Neural crest cell (in vitro differentiated cells): ENCODE measurements around the gene SVIL. TPM values are rescaled to one million over a fixed set of nuclear protein-coding genes. Genes with fewer than 3 reads are reported as not detected.

ENCODE experiments used
- DNase-seq: peaks from one replicate; pipeline ENCODE4 v3.0.0; 2021; ENCODE audit warnings: low read depth, mixed read lengths, low spot score
- H3K27ac Mint-ChIP-seq: one replicate; pipeline ENCODE4 v1.8.0; 2021; ENCODE audit warnings: mild to moderate bottlenecking, mixed read lengths; ENCODE audit not compliant: unreplicated experiment
- H3K27me3 Mint-ChIP-seq: 2 replicates; pipeline ENCODE4 v1.8.0; 2021; ENCODE audit warnings: low read depth, mild to moderate bottlenecking, mixed read lengths
- H3K36me3 Mint-ChIP-seq: 2 replicates; pipeline ENCODE4 v1.8.0; 2021; ENCODE audit warnings: low read depth, mild to moderate bottlenecking, mixed read lengths
- H3K4me1 Mint-ChIP-seq: 2 replicates; pipeline ENCODE4 v1.8.0; 2021; ENCODE audit warnings: mixed read lengths
- H3K4me3 Mint-ChIP-seq: one replicate; pipeline ENCODE4 v1.8.0; 2021; ENCODE audit warnings: mild to moderate bottlenecking, mixed read lengths
- H3K9me3 Mint-ChIP-seq: 2 replicates; pipeline ENCODE4 v1.8.0; 2021; ENCODE audit warnings: mixed read lengths
- total RNA-seq: library from RNA; stranded (reverse); gene quantifications from 2 replicates; pipeline ENCODE4 v1.2.1, GENCODE V29; 2021
- TF ChIP-seq, protein P1 (sequence below): fragments of 200-600 bp; sonication (generic); conservative IDR thresholded peaks from 2 replicates; pipeline ENCODE4 v1.5.0; 2021; ENCODE audit warnings: antibody characterized with exemption, mild to moderate bottlenecking

Gene SVIL
- total RNA-seq, 1 donor from 2014 or later = 57.5 TPM

DNA sequence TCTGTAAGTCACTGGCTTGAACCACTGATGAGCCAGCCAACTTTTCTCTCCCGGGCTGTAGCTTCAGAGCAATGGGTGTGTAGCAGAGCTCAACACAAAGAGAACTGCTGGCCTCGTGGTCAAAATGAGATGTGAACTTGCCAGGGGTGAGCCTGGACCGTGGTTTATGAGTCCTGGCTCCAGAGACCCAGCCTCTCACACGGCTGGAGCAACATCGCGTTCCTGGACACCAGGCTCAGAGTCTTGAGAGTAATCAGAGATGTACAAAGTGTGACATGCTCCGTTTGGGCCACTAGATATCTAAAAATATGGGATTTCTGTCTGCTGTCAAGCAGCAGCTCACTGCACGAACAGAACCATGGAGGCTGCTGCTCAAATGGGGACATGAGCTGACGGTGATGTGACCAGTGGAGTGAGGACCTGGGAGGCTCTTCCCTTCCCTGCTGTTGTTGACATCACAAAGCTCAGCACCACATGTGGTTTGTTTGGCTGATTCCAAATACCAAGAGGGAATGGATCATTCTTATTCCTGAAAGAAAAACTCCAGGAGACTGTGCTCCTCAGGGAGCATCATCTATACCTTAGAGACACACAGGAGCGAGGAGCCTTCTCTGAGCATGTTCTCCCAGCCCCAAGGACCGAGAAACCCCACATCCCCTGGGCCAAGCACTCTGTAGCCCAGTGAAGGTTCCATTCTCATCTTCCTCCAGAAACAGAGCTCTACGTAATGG is 9.2 kb upstream of the SVIL start:
- no peaks in the 10 kb centered on the region for H3K9me3 Mint-ChIP-seq
- TF ChIP-seq, protein P1, sequence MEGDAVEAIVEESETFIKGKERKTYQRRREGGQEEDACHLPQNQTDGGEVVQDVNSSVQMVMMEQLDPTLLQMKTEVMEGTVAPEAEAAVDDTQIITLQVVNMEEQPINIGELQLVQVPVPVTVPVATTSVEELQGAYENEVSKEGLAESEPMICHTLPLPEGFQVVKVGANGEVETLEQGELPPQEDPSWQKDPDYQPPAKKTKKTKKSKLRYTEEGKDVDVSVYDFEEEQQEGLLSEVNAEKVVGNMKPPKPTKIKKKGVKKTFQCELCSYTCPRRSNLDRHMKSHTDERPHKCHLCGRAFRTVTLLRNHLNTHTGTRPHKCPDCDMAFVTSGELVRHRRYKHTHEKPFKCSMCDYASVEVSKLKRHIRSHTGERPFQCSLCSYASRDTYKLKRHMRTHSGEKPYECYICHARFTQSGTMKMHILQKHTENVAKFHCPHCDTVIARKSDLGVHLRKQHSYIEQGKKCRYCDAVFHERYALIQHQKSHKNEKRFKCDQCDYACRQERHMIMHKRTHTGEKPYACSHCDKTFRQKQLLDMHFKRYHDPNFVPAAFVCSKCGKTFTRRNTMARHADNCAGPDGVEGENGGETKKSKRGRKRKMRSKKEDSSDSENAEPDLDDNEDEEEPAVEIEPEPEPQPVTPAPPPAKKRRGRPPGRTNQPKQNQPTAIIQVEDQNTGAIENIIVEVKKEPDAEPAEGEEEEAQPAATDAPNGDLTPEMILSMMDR = no peak
- no peak overlapping the region for H3K4me3 Mint-ChIP-seq
- H3K27ac Mint-ChIP-seq = no peak overlapping the region
- no peak for DNase-seq
- peaks cover 8% of the 10 kb centered on the region for H3K36me3 Mint-ChIP-seq
- H3K27me3 Mint-ChIP-seq = no peaks in the 10 kb centered on the region
- H3K4me1 Mint-ChIP-seq = peaks cover 31% of the 10 kb centered on the region

DNA sequence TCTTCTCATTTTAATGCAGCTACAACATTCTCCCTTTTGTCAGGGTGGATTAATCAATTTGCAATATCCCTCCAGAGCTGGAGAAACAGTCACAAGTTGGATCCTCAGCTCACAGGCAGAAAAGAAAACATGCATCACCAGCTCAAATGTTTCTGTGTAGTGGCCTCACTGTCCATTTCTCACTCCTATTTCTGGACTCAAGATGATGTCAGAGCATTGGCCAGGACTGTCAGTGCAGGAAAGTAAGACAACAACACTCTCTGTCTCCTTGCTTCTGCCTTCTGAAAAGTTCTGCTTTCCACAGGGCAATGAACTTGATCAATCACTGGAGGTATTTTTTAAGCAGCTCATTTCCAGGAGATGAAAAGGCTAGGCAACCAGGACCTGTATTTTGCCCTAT is 8.2 kb upstream of the SVIL start:
- H3K9me3 Mint-ChIP-seq = no peaks in the 10 kb centered on the region
- peaks cover 8% of the 10 kb centered on the region for H3K36me3 Mint-ChIP-seq
- H3K27ac Mint-ChIP-seq = peak overlapping the region; percentile 67
- no peak overlapping the region for H3K4me3 Mint-ChIP-seq
- peaks cover 21% of the 10 kb centered on the region for H3K4me1 Mint-ChIP-seq
- no peaks in the 10 kb centered on the region for H3K27me3 Mint-ChIP-seq
- TF ChIP-seq, protein P1 = no peak
- no peak for DNase-seq

DNA sequence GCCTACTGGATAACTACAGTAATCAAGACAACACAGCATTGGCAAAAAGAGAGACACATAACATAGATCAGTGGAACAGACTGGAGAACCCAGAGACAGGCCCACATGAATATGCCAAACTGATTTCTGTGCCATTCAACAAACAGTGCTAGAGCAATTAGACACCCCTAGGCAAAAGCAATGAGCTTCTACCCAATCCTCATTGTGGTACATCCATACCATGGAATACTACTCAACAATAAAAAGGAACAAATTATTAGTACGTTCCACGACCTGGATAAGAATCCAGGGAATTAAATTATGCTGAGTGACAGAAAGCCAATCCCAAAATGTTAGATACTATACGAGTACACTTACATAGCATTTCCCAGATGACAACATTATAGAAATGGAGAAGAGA is 2.8 kb upstream of the SVIL start:
- TF ChIP-seq, protein P1 = no peak
- peaks cover 4% of the 10 kb centered on the region for H3K9me3 Mint-ChIP-seq
- no peaks in the 10 kb centered on the region for H3K27me3 Mint-ChIP-seq
- no peak overlapping the region for H3K4me3 Mint-ChIP-seq
- H3K36me3 Mint-ChIP-seq = peaks cover 14% of the 10 kb centered on the region
- no peak for DNase-seq
- peaks cover 28% of the 10 kb centered on the region for H3K4me1 Mint-ChIP-seq
- no peak overlapping the region for H3K27ac Mint-ChIP-seq

DNA sequence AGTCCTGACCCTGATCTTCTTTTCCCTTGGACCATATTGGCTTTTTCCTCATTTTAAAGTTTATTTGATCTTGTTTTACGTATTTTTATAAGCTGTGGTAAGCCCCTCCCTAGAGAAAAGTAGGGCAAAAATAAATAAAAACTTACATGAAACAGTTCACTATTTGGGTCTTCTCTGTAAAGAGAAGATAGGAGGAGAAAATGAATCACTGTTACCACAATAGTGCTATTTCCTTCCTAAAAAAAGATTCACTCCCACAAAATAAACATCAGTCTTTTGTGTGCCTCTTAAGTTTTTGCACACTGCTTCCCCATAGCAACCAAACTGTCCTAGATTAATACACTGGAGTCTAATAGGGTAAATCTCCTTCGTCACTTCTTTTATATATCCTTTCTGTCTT is 1.4 kb upstream of the SVIL start:
- peaks cover 4% of the 10 kb centered on the region for H3K9me3 Mint-ChIP-seq
- DNase-seq = no peak
- H3K27me3 Mint-ChIP-seq = no peaks in the 10 kb centered on the region
- TF ChIP-seq, protein P1 = no peak
- H3K27ac Mint-ChIP-seq = no peak overlapping the region
- H3K4me3 Mint-ChIP-seq = no peak overlapping the region
- peaks cover 14% of the 10 kb centered on the region for H3K36me3 Mint-ChIP-seq
- H3K4me1 Mint-ChIP-seq = peaks cover 28% of the 10 kb centered on the region

DNA sequence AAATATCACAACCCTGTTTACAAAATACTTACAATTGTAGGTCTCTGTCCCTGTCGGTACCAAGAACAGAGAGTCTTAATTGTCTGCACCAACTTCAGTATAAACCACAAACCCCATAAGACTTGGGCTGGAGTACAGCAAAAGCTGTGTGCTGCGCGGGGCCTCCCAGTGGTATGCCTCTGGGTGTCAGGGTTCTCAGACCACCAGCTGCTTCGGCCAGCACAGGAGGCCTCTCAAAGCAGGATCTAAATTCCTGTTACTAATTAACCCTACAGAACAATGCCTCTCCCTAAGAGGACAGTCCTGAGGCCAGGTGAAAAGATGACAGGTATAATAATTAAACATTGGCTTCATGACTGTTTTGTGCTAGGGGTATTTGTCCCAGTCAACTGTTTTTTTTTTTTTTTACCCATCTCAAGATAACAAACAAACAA is 957 bp upstream of the SVIL start:
- Mint-ChIP-seq H3K27ac (peak overlapping the region; percentile 63), H3K36me3 (peaks cover 14% of the 10 kb centered on the region), H3K27me3 (no peaks in the 10 kb centered on the region), H3K9me3 (peaks cover 4% of the 10 kb centered on the region), H3K4me3 (peak overlapping the region; percentile 31), H3K4me1 (peaks cover 28% of the 10 kb centered on the region)
- TF ChIP-seq, protein P1 = no peak
- no peak for DNase-seq
